DOHH2 (cell line): Measurements from ENCODE around the gene STX7.

ENCODE experiments used
- CTCF ChIP-seq: fragments of 200-600 bp; sonication (generic); IDR thresholded peaks from one replicate; pipeline ENCODE4 v1.5.1; 2014; ENCODE audit warnings: antibody characterized with exemption, mild to moderate bottlenecking, low read depth, low read length; ENCODE audit not compliant: poor library complexity, severe bottlenecking
- EZH2phosphoT487 ChIP-seq: fragments of 200-600 bp; sonication (generic); IDR thresholded peaks from 2 replicates; pipeline ENCODE4 v1.6.1; 2017; ENCODE audit warnings: borderline replicate concordance, mild to moderate bottlenecking, antibody characterized with exemption, low read length, moderate library complexity, mixed read lengths

GRCh38 chr6:132491303-132491702 is 21.6 kb downstream of the STX7 start:
- no peak for TF ChIP-seq CTCF
- TF ChIP-seq EZH2phosphoT487, result no peak
